Activated naive CD8-positive, alpha-beta T cell treated with anti-CD3 and anti-CD28 coated beads, Interleukin-2, amount 50 U/mL, for 16 hours (primary cell): ENCODE results near the gene ATL1.
"Not testable (repeated sequence)": the region's sequence is repeated elsewhere in the genome, so short reads cannot be mapped to it uniquely, and the experiment has no call there.

Experiments used
- DNase-seq: peaks from one replicate; pipeline ENCODE4 v3.0.0-alpha.2; 2020; ENCODE audit warnings: low read depth, low spot score

Gene ATL1

DNA sequence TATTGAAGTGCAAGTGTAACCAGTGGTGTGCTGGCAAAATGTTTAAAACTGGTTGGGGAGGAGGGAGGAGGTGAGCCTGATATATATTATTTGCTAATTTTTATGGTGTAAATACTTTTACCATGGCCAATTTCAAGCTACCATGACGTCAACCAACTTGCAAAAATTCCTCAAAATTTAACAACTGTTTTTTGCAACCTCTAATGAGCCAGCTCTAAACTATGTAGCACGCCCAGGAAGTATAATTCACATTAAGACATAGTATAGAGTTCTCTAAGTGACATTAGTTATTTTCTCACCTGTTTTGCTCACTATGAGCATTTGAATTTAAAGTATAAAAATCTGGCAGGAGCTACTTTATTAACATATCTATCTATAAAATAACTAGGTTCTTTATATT lies 41.4 kb downstream of the ATL1 start:
- no peak for DNase-seq

DNA sequence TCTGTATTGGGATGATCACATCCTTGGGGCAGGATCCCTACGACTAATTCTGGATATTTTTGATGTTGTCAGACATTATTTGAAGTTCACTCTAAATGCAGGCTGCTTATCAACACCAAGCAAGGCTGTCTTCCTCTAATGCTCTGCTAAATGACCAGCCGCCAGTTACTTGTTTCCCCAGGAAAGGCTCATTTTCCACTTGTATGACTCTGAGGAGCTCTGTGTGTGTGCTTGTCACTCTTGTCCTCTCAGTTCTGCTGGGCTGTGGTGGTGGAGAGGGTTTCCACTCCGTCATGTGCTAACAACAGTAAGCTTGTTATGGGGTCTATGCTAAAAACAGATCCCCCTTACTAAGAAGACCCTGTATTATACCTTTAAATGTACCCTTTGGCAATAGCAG lies 42.1 kb downstream of the ATL1 start:
- DNase-seq, result no peak

DNA sequence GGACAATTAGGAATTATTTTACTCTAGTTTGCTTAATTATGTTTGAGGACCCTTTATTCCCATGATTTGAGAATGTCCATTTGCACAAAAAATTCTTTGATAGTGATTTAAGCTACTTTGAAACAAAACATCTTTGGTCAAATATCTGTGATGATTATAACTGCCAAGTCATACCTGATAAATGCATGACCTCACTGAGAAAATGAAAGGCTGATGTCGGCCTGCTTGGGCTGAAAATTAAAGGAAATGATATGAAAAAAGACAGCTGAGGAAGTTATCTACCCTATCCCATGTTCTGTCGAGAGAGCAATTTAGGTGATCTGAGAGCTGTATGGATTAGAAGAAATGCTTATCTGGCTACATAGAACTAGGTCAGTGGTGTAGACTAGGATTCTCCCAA lies 43.6 kb downstream of the ATL1 start:
- DNase-seq, result no peak

DNA sequence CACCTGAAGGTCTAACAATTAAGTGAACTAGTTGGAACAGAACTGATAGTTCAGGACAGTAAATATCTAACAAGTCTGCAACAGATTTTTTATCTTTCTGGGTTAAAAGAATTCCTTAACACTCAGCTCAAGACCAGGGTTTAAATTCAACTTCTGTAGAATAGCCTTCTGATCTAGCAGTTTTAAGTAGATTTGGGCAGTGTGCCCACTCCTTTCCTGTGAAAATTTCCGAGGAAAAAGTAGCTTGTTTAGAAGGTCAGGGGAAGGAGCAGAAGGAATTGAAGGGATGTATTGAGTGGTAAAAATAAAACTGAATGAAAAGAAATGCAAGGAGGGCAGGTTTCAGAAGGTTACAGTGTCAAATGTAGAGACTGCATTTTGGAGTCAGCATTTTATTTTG lies 45.8 kb downstream of the ATL1 start:
- no peak for DNase-seq

DNA sequence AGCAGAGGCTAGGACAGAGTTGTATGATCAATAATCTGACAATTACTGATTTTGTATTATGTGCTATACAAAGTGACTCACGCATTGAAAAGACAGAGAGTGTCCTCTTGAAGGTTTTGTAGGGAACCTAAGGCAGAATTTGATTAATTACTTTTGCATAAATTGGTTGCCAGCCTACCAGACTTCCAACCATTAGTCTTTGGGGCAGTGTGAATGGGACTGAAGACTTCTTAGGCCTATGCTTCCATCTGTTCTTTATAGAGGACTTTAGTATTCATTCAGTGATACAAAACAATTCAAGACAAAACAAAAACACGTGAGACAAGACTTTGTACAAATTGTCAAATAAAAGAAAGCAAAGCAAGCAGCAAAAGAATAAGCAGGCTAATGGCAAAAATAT lies 46.5 kb downstream of the ATL1 start:
- no peak for DNase-seq

DNA sequence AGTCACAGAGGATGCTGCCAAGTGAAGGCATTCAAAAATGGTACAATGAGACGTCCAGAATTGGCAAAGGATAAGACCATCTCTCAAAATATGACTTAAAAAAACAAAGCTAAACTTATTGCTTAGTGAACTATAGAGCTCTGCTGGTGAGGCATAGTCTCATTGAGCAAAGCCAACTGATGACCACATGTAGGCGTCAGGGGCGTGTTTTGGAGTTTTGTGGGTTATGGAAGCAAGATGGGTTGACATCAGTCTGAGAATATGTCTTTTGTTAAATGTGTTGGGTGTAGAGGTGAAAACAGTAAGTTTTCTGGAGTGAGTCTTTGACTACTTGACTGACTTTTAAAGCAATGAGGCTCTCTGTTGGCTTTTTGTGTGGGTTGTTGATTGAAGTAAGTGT lies 47.2 kb downstream of the ATL1 start:
- DNase-seq, result no peak

DNA sequence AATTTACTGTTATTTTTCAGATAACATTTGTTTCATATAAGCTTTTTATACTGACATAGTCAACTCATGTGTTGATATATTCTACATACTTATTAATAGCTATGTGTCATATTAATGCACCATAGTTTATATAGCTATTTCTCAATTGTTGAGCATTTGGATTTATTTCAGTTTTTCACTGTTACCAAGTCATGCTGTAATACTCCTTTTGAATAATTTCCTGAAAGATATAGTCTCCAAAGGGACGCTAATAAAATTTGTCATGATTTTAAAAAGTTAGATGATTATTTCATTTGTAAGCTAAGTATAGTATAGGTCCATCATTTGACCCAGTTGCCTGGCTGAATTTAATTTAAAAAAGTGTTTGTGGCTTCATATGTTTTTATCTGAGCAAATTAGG lies 47.8 kb downstream of the ATL1 start:
- no peak for DNase-seq

DNA sequence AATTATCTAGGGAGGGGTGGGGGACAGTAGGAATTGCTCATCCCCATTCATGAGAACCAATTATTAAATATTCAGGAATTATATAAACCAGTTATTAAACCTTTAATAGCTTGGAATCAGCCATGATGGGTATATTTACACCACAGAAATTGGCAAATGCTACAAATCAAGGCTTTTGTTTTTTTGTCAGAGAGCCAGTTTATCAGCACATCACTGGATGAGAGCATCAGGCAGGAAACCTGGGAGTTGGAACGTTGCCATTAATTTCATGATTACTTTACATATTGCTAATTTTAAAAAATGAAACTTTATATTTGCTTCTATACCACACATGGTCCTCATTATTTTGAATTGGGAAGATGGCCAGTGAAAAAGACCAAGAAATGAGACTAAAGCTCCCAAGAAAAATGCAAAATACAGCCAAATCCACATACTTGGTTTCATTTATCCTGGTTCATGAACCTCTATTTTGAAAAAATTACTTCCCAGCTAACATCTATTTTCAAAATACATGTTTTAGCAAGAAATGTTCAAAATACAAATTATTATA lies 48.4 kb downstream of the ATL1 start:
- no peak for DNase-seq

DNA sequence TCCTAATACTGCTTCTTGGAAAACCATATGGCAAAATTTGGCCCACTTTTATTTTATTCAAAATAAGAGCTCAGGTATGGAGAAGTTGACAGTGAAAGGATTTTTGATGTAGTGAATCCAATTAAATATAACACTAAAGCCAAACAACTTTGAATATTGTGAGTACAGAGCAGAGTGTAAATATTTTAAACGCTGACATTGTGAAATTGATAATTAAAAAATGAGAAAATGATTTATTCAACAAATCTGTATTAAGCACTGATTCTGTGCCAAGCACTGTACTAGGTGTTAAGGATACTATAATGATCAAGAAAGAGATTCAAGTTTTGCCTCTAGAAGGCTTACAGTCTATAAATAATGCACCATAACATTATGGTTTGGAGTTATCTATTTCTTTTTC lies 50.5 kb downstream of the ATL1 start:
- no peak for DNase-seq

DNA sequence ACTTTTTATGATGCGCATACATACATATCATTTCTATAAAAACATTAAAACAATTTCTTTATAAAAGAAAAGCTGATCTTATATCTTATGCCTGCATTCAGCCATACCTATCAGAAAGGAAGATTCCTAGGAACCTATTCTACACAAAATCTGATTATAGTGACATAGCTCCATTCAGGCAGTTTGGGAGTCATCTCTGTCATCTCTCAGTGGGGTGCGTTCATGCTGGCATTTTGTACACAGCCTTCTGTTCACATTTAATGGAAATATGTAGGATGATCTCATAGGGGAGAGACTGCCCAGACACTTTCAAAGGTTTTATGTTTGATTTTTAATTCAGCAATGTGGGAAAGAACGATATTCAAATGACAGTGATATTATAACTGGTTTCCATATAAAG lies 52.9 kb downstream of the ATL1 start:
- no peak for DNase-seq

DNA sequence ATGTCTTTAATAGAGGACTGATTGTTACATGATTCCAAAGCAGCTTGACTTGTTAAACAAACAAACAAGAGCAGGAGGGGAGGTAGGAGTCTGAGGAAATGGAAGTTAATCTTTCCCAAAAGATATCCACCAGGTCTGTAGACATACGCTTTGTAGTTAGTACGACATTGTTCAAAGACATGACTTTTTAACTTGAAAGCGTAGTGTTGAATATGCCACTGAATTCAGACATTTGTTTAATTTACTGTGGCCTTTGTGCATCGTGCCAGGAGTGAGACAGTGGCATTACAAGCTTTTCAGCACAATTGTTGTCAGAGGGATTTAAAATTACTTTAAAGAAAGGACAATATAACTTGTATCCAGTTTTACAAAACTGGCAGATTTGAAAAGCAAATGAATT lies 55.1 kb downstream of the ATL1 start:
- DNase-seq, result no peak

DNA sequence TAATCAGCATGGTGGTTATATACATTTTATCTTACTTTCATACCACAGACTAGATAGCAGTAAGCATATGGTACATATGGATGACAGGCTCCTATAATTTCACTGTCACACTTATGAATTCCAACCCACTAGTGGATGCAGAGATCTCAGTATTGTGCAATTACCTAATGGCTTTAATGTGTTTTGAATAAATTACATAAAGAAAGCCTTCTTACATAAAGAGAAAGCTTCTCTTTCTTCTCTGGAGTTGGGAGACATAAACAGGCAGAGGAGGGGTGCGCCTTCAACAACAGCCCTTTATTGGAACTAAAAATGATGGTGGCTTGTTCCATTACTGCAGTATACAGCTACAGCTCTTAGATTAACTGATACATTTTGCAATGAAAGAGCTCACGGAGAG lies 55.6 kb downstream of the ATL1 start:
- no peak for DNase-seq

DNA sequence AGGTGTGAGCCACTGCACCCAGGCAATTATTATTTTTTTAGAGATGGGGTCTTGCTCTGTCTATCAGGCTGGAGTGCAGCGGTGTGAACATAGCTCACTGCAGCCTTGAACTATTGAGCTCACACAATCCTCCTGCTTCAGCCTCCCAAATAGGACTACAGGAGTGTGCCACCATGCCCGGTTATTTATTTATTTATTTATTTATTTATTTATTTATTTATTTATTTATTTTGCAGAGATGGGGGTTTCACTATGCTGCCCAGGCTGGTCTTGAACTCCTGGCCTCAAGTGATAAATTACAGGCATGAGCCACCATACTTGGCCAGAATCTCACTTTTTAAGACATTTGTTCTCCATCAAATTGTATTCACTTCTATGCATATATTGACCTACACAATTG lies 56.3 kb downstream of the ATL1 start:
- DNase-seq, result no peak

DNA sequence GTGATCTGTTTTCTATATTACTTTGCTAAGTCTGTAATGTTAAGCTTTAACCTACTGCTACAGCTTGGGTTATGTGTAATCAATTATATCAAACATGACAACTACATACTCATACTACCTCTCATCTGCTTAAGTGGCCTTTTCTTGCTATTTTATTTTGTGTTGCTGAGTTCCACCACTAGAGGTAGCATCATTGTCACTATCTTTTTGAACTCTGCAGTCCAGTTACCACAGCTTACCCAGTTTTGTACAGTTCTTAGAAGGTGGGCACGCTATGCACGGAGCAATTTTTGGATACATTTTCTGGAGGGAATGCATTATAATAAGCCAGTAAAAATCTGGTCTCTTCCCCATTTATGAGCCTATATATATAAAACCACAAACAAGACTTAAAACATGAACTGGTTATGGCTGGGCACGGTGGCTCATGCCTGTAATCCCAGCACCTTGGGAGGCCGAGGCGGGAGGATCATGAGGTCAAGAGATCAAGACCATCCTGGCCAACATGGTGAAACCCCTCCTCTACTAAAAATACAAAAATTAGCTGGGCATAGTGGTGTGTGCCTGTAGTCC lies 59.7 kb downstream of the ATL1 start:
- DNase-seq, result no peak

DNA sequence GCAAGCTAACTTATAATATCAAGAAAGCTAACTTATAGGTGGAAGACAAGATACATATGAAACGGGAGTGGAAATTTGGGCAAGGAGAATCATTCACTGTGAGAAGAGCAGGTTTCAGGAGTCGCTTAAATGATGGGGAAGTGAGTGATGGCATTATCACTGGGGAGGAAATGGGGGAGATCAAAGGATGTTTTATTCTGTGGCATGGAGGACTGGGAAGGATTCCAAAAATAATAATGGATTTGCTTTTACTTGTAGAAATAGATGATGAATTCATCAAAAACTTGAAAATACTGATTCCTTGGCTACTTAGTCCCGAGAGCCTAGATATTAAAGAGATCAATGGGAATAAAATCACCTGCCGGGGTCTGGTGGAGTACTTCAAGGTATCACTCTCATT lies 60.4 kb downstream of the ATL1 start:
- no peak for DNase-seq

DNA sequence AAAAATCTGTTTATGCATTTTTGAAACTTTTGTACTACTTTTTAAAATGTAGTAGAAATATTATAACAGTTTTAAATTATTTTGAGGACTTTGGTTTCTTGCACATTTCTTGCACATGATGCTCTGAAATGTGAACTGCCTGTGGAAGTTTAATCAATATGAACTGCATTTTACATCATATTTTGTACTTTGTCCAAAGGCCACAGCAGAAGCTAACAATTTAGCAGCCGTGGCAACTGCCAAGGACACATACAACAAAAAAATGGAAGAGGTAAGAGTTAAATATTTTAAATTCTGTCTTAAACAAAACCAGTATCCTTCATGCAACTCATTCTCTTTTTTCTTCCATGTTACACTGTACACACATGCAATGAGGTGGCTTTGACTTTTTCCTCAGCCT lies 63.0 kb downstream of the ATL1 start:
- no peak for DNase-seq

DNA sequence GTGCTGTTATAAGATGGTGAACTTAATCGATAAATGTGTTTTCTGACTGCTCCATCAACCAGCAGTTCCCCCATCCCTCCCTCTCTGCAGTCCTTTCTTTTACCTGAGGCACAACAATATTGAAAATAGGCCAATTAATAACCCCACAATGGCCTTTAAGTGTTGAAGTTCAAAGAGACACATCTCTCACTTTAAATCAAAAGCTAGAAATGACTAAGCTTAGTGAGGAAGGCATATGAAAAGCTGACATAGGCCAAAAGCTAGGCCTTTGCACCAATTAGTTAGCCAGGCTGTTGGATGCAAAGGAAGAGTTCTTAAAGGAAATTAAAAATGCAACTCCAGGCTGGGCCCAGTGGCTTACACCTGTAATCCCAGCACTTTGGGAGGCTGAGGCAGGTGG lies 64.5 kb downstream of the ATL1 start:
- no peak for DNase-seq

DNA sequence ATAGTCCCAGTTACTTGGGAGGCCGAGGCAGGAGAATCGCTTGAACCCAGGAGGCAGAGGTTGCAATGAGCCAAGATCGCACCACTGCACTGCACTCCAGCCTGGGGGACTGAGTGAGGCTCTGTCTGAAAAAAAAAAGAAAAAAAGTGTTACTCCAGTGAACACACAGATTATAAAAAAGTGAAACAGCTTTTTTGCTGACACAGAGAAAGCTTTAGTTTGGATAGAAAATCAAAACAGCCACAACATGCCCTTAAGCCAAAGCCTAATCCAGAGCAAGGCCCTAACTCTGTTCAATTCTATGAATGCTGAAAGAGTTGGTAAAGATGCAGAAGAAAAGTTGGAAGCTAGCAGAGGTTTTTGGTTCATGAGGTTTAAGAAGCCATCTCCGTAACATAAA lies 65.0 kb downstream of the ATL1 start:
- not testable (repeated sequence) for DNase-seq

DNA sequence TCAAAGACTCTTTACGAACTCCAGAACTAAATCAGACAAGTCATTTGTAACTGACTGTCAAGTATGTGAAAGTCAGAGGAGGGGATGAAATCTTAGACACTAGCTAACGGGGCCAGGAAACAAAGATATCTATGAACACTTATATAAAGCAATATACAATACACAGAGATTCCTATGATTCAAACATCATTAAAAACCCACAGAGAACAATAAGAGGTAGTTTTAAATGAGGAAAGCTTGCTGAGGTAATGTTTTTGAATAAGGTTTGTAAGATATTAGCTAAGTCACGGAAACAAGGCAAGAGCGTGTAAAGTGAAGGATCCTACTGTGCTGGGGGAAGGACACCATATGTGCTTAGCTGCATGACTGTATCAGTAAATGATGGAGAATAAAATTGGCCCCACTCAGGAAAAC lies 71.5 kb downstream of the ATL1 start:
- DNase-seq, result no peak

DNA sequence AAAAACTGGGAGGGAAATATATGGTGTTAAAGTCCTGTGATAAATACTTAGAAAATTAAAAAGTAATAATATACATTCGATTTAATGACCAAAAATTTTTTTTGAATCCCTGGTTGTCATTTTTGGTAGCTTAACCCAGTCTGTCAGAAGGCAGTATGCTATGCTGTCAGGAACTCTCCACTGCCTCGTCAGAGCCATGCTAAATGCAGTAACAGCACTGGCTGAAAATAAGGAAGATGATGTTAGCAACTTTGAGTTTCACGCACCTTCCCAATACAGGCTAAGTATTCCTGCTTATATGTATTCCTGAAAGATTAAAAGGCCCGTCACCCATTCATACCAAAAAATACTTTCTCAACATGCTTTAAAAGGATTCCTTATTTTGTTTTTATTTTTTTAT lies 74.0 kb downstream of the ATL1 start:
- no peak for DNase-seq

DNA sequence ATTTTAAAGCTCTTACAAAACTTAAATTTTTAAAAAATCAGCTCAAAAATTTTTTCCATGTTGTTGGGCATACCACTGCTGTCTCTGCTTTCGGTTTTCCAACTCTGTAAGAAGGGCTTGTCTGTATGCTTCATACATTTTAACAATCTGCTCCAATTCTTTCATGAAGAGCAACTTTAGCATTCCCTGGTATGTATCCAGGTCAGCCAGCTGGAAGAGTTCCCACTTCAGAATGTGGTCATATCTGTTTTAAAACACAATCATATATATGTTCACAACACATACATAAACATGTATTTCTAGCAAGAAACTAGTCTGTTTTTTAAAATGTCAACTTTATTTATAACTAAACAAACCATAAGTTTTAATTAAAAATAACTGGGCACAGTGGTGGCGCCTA lies 75.2 kb downstream of the ATL1 start:
- no peak for DNase-seq

DNA sequence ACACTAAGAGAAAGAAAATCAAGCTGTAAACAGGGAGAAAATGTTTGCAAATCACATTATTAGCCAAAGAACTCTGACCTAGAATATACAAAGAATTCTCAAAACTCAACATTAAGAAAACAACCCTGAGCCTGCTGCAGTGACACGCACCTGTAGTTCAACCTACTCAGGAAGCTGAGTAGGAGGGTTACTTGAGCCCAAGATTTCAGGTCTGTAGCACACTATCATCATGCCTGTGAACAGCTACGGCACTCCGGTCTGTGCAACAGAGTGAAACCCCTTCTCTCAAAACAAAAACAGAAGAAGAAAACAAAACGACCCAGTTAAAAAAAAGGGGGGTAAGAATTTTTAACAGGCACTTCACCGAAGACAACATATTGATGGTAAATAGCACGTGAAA lies 87.3 kb downstream of the ATL1 start:
- DNase-seq, result no peak

DNA sequence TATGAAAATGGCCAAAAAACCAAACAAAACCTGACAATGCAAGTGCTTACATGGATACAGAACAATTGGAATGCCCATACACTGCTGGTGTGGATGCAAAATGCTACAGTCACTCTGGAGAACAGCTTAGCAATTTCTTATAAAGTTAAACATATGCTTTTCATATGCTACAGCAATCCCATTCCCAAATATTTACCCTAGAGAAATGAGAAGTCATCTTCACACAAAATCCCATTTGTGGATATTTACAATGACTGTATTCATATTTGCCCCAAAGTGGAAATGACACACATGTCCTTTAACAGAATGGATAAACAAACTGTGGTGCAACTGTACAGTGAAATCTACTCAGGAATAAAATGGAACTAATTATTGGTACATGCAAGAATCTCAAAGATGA lies 87.8 kb downstream of the ATL1 start:
- DNase-seq, result no peak

DNA sequence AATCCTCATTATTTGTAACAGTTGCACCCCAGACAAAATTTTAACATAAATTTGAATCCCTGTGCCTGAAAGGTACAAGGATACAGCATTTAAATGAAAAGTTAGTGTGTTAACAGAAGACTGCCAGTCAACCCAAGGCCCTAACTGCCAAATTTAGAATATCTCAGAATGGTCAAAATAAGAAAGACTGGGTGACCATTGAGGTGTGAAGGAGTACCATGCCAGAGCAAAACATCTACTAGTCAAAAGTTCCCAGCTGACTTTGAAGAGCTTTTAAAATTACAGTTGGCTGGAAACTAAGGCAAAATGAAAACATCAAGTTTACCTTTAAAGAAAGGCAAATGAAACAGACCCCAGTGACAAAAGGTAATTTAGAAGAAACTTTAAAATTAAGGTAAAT lies 89.7 kb downstream of the ATL1 start:
- no peak for DNase-seq
